ENCODE measurements around the gene GRHL1.

Gene GRHL1

DNA sequence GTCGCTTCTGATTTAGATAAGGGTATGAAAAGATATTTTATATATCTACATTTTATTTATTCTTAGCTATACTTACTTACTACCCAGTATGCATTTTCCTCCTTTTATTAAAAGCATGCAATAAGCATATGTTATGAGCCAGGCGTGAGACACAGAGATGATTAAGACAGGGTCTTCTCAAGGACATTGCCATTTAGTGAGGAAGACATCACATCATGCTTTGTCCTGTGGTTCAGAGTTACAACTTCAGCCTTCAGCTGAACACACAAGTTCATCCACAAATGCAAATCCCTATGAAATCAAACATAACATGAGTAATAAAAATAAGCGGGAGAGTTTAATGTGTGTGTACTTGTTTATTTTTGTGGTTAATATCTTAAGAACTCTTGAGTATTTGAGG lies 30.2 kb downstream of the GRHL1 start:
- Histone ChIP-seq H3K4ac (ENCODE audit: low read length) (no peak overlapping the region), H4K91ac (ENCODE audit: low read depth, low read length, poor library complexity) (no peak overlapping the region), H2BK5ac (ENCODE audit: low read length) (no peak overlapping the region), H2AK5ac (ENCODE audit: low read depth, low read length) (no peak overlapping the region), H3K79me1 (ENCODE audit: low read depth, low read length) (no peaks in the 10 kb centered on the region), H2BK12ac (ENCODE audit: low read length) (no peak overlapping the region), H3K18ac (ENCODE audit: low read length) (no peak overlapping the region), H2AFZ (ENCODE audit: low read length) (no peak overlapping the region), H3K36me3 (replicated peaks in 1 of 2; ENCODE audit: control insufficient read depth in 2 of 2, insufficient read depth in 2 of 2, low read length in 2 of 2) (no peaks in the 10 kb centered on the region), H3K4me2 (ENCODE audit: insufficient read depth, low read length, poor library complexity, severe bottlenecking) (no peak overlapping the region), H3K23ac (ENCODE audit: low read depth, low read length, poor library complexity) (no peak overlapping the region), H3K27me3 (ENCODE audit: control insufficient read depth in 3 of 3, insufficient read depth in 3 of 3, low read depth in 1 of 3, low read length in 3 of 3) (no peaks in the 10 kb centered on the region), H2BK120ac (ENCODE audit: low read depth, low read length) (no peak overlapping the region), H3K4me1 (ENCODE audit: control insufficient read depth in 2 of 2, insufficient read depth in 1 of 2, low read depth in 1 of 2, low read length in 2 of 2) (no peaks in the 10 kb centered on the region), H4K8ac (ENCODE audit: low read depth, low read length) (no peak overlapping the region), H3K9me3 (replicated peaks in 1 of 2; ENCODE audit: control insufficient read depth in 2 of 2, insufficient read depth in 1 of 2, low read depth in 1 of 2, low read length in 2 of 2) (no peaks in the 10 kb centered on the region), H3K9ac (ENCODE audit: low read depth, low read length, poor library complexity) (no peak overlapping the region), H2BK15ac (ENCODE audit: low read length) (no peak overlapping the region), H3K14ac (ENCODE audit: low read length) (no peak overlapping the region), H3K27ac (replicated peaks; ENCODE audit: low read length) (no peak overlapping the region), H3K4me3 (ENCODE audit: low read length in 2 of 2) (no peak overlapping the region)
- DNase-seq (ENCODE audit: low spot score) = no peak
- WGBS, 2 donors (ENCODE audit: extremely low coverage in 2 of 2, insufficient read length in 2 of 2, insufficient replicate concordance in 1 of 2) = 100% methylated on average over 1 of the region's 3 CpGs; no CpG with 5 or more reads in 1 of the 2 donors

DNA sequence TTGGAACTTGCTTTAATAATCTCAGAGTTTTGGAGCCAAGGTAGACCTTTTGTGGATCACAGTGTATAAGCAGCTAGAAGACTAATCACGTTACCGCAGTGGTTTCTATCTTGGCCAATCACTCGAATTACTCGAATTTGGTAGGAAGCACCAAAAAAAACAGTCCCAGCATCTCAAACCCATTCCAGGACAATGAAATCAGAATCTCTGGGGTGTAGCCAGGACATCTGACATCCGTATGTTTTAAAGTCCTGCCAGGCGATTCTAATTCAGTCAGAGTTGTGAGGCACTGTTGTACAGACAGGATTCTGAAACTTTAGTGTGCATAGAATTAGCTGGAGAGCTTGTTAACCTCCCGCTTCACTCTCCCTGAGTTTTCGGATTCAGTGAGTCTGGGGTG lies 30.8 kb downstream of the GRHL1 start:
- DNase-seq (ENCODE audit: low spot score) = no peak
- H3K79me1 ChIP-seq (ENCODE audit: low read depth, low read length) = no peaks in the 10 kb centered on the region
- H3K18ac ChIP-seq (ENCODE audit: low read length) = no peak overlapping the region
- no peak overlapping the region for H3K4me2 ChIP-seq (ENCODE audit: insufficient read depth, low read length, poor library complexity, severe bottlenecking)
- no peak overlapping the region for H2BK15ac ChIP-seq (ENCODE audit: low read length)
- H3K14ac ChIP-seq (ENCODE audit: low read length) = no peak overlapping the region
- H3K27me3 ChIP-seq (ENCODE audit: control insufficient read depth in 3 of 3, insufficient read depth in 3 of 3, low read depth in 1 of 3, low read length in 3 of 3) = no peaks in the 10 kb centered on the region
- H2AK5ac ChIP-seq (ENCODE audit: low read depth, low read length) = no peak overlapping the region
- H3K4me1 ChIP-seq (ENCODE audit: control insufficient read depth in 2 of 2, insufficient read depth in 1 of 2, low read depth in 1 of 2, low read length in 2 of 2) = no peaks in the 10 kb centered on the region
- H2AFZ ChIP-seq (ENCODE audit: low read length) = no peak overlapping the region
- H2BK12ac ChIP-seq (ENCODE audit: low read length) = no peak overlapping the region
- no peak overlapping the region for H2BK5ac ChIP-seq (ENCODE audit: low read length)
- no peak overlapping the region for H3K23ac ChIP-seq (ENCODE audit: low read depth, low read length, poor library complexity)
- H3K4ac ChIP-seq (ENCODE audit: low read length) = no peak overlapping the region
- no CpG with 5 or more reads among the region's 8 CpGs for WGBS, 2 donors (ENCODE audit: extremely low coverage in 2 of 2, insufficient read length in 2 of 2, insufficient replicate concordance in 1 of 2)
- no peaks in the 10 kb centered on the region for H3K9me3 ChIP-seq (replicated peaks in 1 of 2; ENCODE audit: control insufficient read depth in 2 of 2, insufficient read depth in 1 of 2, low read depth in 1 of 2, low read length in 2 of 2)
- no peak overlapping the region for H4K8ac ChIP-seq (ENCODE audit: low read depth, low read length)
- H3K4me3 ChIP-seq (ENCODE audit: low read length in 2 of 2) = no peak overlapping the region
- H3K36me3 ChIP-seq (replicated peaks in 1 of 2; ENCODE audit: control insufficient read depth in 2 of 2, insufficient read depth in 2 of 2, low read length in 2 of 2) = peaks cover 0 to under 1% of the 10 kb centered on the region in 2 donors
- no peak overlapping the region for H4K91ac ChIP-seq (ENCODE audit: low read depth, low read length, poor library complexity)
- H3K27ac ChIP-seq (replicated peaks; ENCODE audit: low read length) = no peak overlapping the region
- H3K9ac ChIP-seq (ENCODE audit: low read depth, low read length, poor library complexity) = no peak overlapping the region
- no peak overlapping the region for H2BK120ac ChIP-seq (ENCODE audit: low read depth, low read length)

DNA sequence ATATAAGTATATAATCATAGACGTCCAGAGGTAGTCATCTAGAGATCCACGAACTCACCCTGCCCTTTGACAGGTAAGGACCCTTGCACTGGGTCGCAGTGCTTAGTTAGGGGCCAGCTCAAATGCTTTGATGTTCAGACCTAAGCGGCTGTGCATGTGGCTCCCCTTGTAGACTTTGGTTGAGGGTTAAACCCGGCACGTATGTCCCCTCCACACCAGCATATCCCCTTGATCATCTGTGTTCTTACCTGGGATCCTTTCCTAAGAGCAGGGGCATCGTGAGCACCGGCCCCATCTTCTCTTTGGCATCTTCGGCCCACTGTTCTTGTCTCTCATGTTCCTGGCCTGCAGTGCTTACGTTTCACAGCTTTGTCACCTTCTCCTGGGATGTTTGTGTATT lies 31.4 kb downstream of the GRHL1 start:
- H3K4me1 ChIP-seq (ENCODE audit: control insufficient read depth in 2 of 2, insufficient read depth in 1 of 2, low read depth in 1 of 2, low read length in 2 of 2) = no peaks in the 10 kb centered on the region
- no peak overlapping the region for H3K14ac ChIP-seq (ENCODE audit: low read length)
- no peak overlapping the region for H3K4ac ChIP-seq (ENCODE audit: low read length)
- no peak overlapping the region for H3K27ac ChIP-seq (replicated peaks; ENCODE audit: low read length)
- H2BK12ac ChIP-seq (ENCODE audit: low read length) = no peak overlapping the region
- H3K4me2 ChIP-seq (ENCODE audit: insufficient read depth, low read length, poor library complexity, severe bottlenecking) = no peak overlapping the region
- no peak overlapping the region for H4K8ac ChIP-seq (ENCODE audit: low read depth, low read length)
- no peak overlapping the region for H2AFZ ChIP-seq (ENCODE audit: low read length)
- H3K23ac ChIP-seq (ENCODE audit: low read depth, low read length, poor library complexity) = no peak overlapping the region
- H3K9ac ChIP-seq (ENCODE audit: low read depth, low read length, poor library complexity) = no peak overlapping the region
- DNase-seq (ENCODE audit: low spot score) = no peak
- no peak overlapping the region for H2BK120ac ChIP-seq (ENCODE audit: low read depth, low read length)
- no peak overlapping the region for H3K18ac ChIP-seq (ENCODE audit: low read length)
- no peaks in the 10 kb centered on the region for H3K27me3 ChIP-seq (ENCODE audit: control insufficient read depth in 3 of 3, insufficient read depth in 3 of 3, low read depth in 1 of 3, low read length in 3 of 3)
- H3K36me3 ChIP-seq (replicated peaks in 1 of 2; ENCODE audit: control insufficient read depth in 2 of 2, insufficient read depth in 2 of 2, low read length in 2 of 2) = peaks cover 0 to 2% of the 10 kb centered on the region in 2 donors
- no peak overlapping the region for H2AK5ac ChIP-seq (ENCODE audit: low read depth, low read length)
- H3K4me3 ChIP-seq (ENCODE audit: low read length in 2 of 2) = no peak overlapping the region
- H4K91ac ChIP-seq (ENCODE audit: low read depth, low read length, poor library complexity) = no peak overlapping the region
- no peaks in the 10 kb centered on the region for H3K9me3 ChIP-seq (replicated peaks in 1 of 2; ENCODE audit: control insufficient read depth in 2 of 2, insufficient read depth in 1 of 2, low read depth in 1 of 2, low read length in 2 of 2)
- H2BK15ac ChIP-seq (ENCODE audit: low read length) = no peak overlapping the region
- no peaks in the 10 kb centered on the region for H3K79me1 ChIP-seq (ENCODE audit: low read depth, low read length)
- WGBS, 2 donors (ENCODE audit: extremely low coverage in 2 of 2, insufficient read length in 2 of 2, insufficient replicate concordance in 1 of 2) = no CpG with 5 or more reads among the region's 10 CpGs
- no peak overlapping the region for H2BK5ac ChIP-seq (ENCODE audit: low read length)

DNA sequence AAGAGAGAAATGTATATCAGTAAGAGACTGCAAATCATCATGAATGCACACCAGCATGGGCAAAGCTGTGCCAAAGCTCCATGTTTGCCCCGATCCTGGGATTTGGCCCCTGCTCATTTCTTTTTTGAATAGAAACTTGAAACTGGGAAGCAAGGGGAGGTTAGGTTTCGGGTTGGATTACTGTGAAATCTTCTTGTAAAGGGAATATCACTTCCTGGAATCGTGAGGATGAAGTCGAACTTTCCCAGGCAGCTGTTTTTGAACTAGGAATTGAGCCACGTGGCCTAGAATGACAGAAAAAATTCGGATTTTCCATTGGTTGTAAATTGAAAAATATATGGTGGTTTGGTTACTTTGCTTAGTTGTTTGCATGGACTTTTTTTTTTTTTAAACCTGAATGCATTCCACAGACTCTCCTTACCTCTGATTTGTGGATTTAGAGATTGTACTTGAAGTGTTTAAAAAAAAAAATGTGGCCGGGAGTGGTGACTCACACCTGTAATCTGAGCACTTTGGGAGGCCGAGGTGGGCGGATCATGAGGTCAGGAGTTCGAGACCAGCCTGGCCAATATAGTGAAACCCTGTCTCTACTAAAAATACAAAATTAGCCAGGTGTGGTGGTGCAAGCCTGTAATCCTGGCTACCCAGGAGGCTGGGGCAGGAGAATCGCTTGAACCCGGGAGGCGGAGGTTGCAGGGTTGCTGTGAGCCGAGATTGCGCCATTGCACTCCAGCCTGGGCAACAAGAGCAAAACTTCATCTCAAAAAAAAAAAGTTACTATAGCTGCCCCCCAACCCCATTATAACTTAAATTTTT lies 32.1 kb downstream of the GRHL1 start:
- no peaks in the 10 kb centered on the region for H3K79me1 ChIP-seq (ENCODE audit: low read depth, low read length)
- no peak overlapping the region for H3K14ac ChIP-seq (ENCODE audit: low read length)
- no peak overlapping the region for H3K18ac ChIP-seq (ENCODE audit: low read length)
- H3K9me3 ChIP-seq (replicated peaks in 1 of 2; ENCODE audit: control insufficient read depth in 2 of 2, insufficient read depth in 1 of 2, low read depth in 1 of 2, low read length in 2 of 2) = no peaks in the 10 kb centered on the region
- no peak for DNase-seq (ENCODE audit: low spot score)
- no peak overlapping the region for H3K4me2 ChIP-seq (ENCODE audit: insufficient read depth, low read length, poor library complexity, severe bottlenecking)
- H3K4me3 ChIP-seq (ENCODE audit: low read length in 2 of 2) = no peak overlapping the region
- peak overlapping the region; percentile 43 for H2AFZ ChIP-seq (ENCODE audit: low read length)
- H3K4me1 ChIP-seq (ENCODE audit: control insufficient read depth in 2 of 2, insufficient read depth in 1 of 2, low read depth in 1 of 2, low read length in 2 of 2) = no peaks in the 10 kb centered on the region
- no CpG with 5 or more reads among the region's 15 CpGs for WGBS, 2 donors (ENCODE audit: extremely low coverage in 2 of 2, insufficient read length in 2 of 2, insufficient replicate concordance in 1 of 2)
- H2AK5ac ChIP-seq (ENCODE audit: low read depth, low read length) = no peak overlapping the region
- no peak overlapping the region for H3K4ac ChIP-seq (ENCODE audit: low read length)
- no peak overlapping the region for H3K23ac ChIP-seq (ENCODE audit: low read depth, low read length, poor library complexity)
- H3K36me3 ChIP-seq (replicated peaks in 1 of 2; ENCODE audit: control insufficient read depth in 2 of 2, insufficient read depth in 2 of 2, low read length in 2 of 2) = peaks cover 0 to 2% of the 10 kb centered on the region in 2 donors
- H4K8ac ChIP-seq (ENCODE audit: low read depth, low read length) = no peak overlapping the region
- no peak overlapping the region for H2BK120ac ChIP-seq (ENCODE audit: low read depth, low read length)
- H2BK12ac ChIP-seq (ENCODE audit: low read length) = no peak overlapping the region
- H2BK15ac ChIP-seq (ENCODE audit: low read length) = no peak overlapping the region
- no peak overlapping the region for H3K27ac ChIP-seq (replicated peaks; ENCODE audit: low read length)
- H3K27me3 ChIP-seq (ENCODE audit: control insufficient read depth in 3 of 3, insufficient read depth in 3 of 3, low read depth in 1 of 3, low read length in 3 of 3) = no peaks in the 10 kb centered on the region
- no peak overlapping the region for H2BK5ac ChIP-seq (ENCODE audit: low read length)
- no peak overlapping the region for H3K9ac ChIP-seq (ENCODE audit: low read depth, low read length, poor library complexity)
- H4K91ac ChIP-seq (ENCODE audit: low read depth, low read length, poor library complexity) = no peak overlapping the region
